H1 (cell line): ENCODE results near the gene CEBPA. TPM values are rescaled to one million over a fixed set of nuclear protein-coding genes. Genes with fewer than 3 reads are reported as not detected.

Experiments
- CHD1 ChIP-seq: IDR thresholded peaks from 2 replicates; pipeline ENCODE4 v1.6.1; 2012; ENCODE audit warnings: low read depth, low read length, improper control_type of control experiment
- CHD7 ChIP-seq: fragments of 300-600 bp; sonication (generic); IDR thresholded peaks from 2 replicates; pipeline ENCODE4 v1.7.1; 2012; ENCODE audit warnings: low read length, moderate library complexity, mild to moderate bottlenecking, inconsistent platforms; ENCODE audit not compliant: insufficient replicate concordance
- GABPA ChIP-seq: IDR thresholded peaks from 2 replicates; pipeline ENCODE4 v1.6.1; 2011; ENCODE audit warnings: mild to moderate bottlenecking, low read length, moderate library complexity, borderline replicate concordance; ENCODE audit not compliant: insufficient read depth
- HDAC2 ChIP-seq, 2 experiments: fragments of 300-600 bp in 1 of 2; sonication (generic) in 1 of 2; IDR thresholded peaks; 2 replicates each; pipeline ENCODE4 v1.6.1; 2011 to 2012; ENCODE audit warnings: low read depth in 2 of 2, low read length in 2 of 2, mild to moderate bottlenecking in 2 of 2, moderate library complexity in 2 of 2, borderline replicate concordance in 1 of 2, inconsistent platforms in 1 of 2
- KDM5A ChIP-seq: fragments of 200-600 bp; IDR thresholded peaks from 2 replicates; pipeline ENCODE4 v1.7.1; 2012; ENCODE audit warnings: mild to moderate bottlenecking, low read length, inconsistent platforms, mixed read lengths
- SP2 ChIP-seq: IDR thresholded peaks from 2 replicates; pipeline ENCODE4 v1.6.1; 2012; ENCODE audit warnings: mild to moderate bottlenecking, low read length, inconsistent platforms
- polyA plus RNA-seq, 7 experiments: library from polyadenylated mRNA; depleted of rRNA in 3 of 7; stranded (reverse) in 5 of 7; unstranded in 2 of 7; fragments of >200 nt in 5 of 7; fragments of 200-250 nt in 2 of 7; gene quantifications; 1 replicate in 5 of 7; 2 replicates in 1 of 7; 4 replicates in 1 of 7; pipeline versions ENCODE4 v1.2.1 to v1.2.3, GENCODE V29; 2011 to 2013; ENCODE audit warnings: missing spikeins in 2 of 7, mixed read lengths in 2 of 7
- total RNA-seq: library from RNA; stranded (reverse); fragmentation: NEBNext Ultra II Directional; extraction: Animal tissue kit (Norgen Biotek cat#: 25700); gene quantifications from 2 replicates; pipeline ENCODE4 v1.2.1, GENCODE V29; 2021

Gene CEBPA
- total and polyA plus RNA-seq, 2 of the 8 experiments (the other 6 are each of a cell fraction or from before 2014, with no cell fraction given): 2.0 to 2.7 TPM

GRCh38 chr19:33343301-33343700, 41.0 kb upstream of the CEBPA start (continued):
- TF ChIP-seq CHD7: no peak
- TF ChIP-seq SP2: no peak
- no peak for TF ChIP-seq KDM5A
- no peak for TF ChIP-seq GABPA
- no peak for TF ChIP-seq CHD1
- TF ChIP-seq HDAC2 (IDR thresholded peaks at IDR 0.05; ENCODE audit: borderline replicate concordance in 1 of 2, low read depth in 2 of 2, low read length in 2 of 2): no peak
